OCI-LY1 (cell line): ENCODE data around the gene MAD1L1.

Experiments used
- H2AFZ ChIP-seq: fragments of 200-600 bp; sonication (generic), shearing (Covaris generic); 2 replicates; pipeline ENCODE4 v1.6.0; 2014; ENCODE audit warnings: antibody characterized with exemption, mild to moderate bottlenecking, low read length
- H3F3A ChIP-seq: fragments of 200-600 bp; sonication (generic), shearing (Covaris generic); 2 replicates; pipeline ENCODE4 v1.6.0; 2014; ENCODE audit warnings: mild to moderate bottlenecking, antibody characterized with exemption, low read length, moderate library complexity; ENCODE audit not compliant: insufficient read depth
- H3K27ac ChIP-seq: fragments of 200-600 bp; sonication (generic); 2 replicates; pipeline ENCODE4 v1.5.1; 2014; ENCODE audit warnings: low read length, mixed run types, mild to moderate bottlenecking, low read depth; ENCODE audit not compliant: poor library complexity, severe bottlenecking
- H3K27me3 ChIP-seq: fragments of 200-600 bp; sonication (generic); 2 replicates; pipeline ENCODE4 v1.6.0; 2014; ENCODE audit warnings: antibody characterized with exemption, mild to moderate bottlenecking, low read length, moderate library complexity; ENCODE audit not compliant: insufficient read depth
- H3K36me3 ChIP-seq: fragments of 200-600 bp; sonication (generic); 2 replicates; pipeline ENCODE4 v1.6.1; 2014; ENCODE audit warnings: mild to moderate bottlenecking, antibody characterized with exemption, low read length, moderate library complexity, mixed read lengths; ENCODE audit not compliant: insufficient read depth
- H3K4me1 ChIP-seq: fragments of 200-600 bp; sonication (generic); 2 replicates; pipeline ENCODE4 v1.5.1; 2014; ENCODE audit warnings: mild to moderate bottlenecking, low read length, moderate library complexity; ENCODE audit not compliant: insufficient read depth, severe bottlenecking
- H3K4me2 ChIP-seq: fragments of 200-600 bp; sonication (generic), shearing (Covaris generic); 2 replicates; pipeline ENCODE4 v1.6.1; 2014; ENCODE audit warnings: low read length
- H3K4me3 ChIP-seq: fragments of 200-600 bp; sonication (generic); 2 replicates; pipeline ENCODE4 v1.5.1; 2014; ENCODE audit warnings: low read length, low read depth, mild to moderate bottlenecking, mixed read lengths; ENCODE audit not compliant: poor library complexity, severe bottlenecking
- H3K79me2 ChIP-seq: fragments of 200-600 bp; shearing (Covaris generic); 2 replicates; pipeline ENCODE4 v1.6.1; 2016; ENCODE audit warnings: mixed run types, low read length, mixed read lengths; ENCODE audit not compliant: insufficient read depth
- H3K9ac ChIP-seq: fragments of 200-600 bp; sonication (generic), shearing (Covaris generic); 2 replicates; pipeline ENCODE4 v1.6.1; 2014; ENCODE audit warnings: mild to moderate bottlenecking, low read length, mixed read lengths
- H3K9me2 ChIP-seq: fragments of 200-600 bp; sonication (generic), shearing (Covaris generic); 2 replicates; pipeline ENCODE4 v1.6.1; 2014; ENCODE audit warnings: low read depth, mild to moderate bottlenecking, low read length, mixed read lengths
- H3K9me3 ChIP-seq: fragments of 200-600 bp; shearing (Covaris generic); 2 replicates; pipeline ENCODE4 v1.6.1; 2014; ENCODE audit warnings: low read length, mixed read lengths
- H4K20me1 ChIP-seq: fragments of 200-600 bp; sonication (generic), shearing (Covaris generic); 2 replicates; pipeline ENCODE4 v1.6.0; 2016; ENCODE audit warnings: mild to moderate bottlenecking, low read length; ENCODE audit not compliant: insufficient read depth
- EZH2 ChIP-seq: fragments of 200-600 bp; sonication (generic), shearing (Covaris generic); IDR thresholded peaks from 2 replicates; pipeline ENCODE4 v1.8.0; 2017; ENCODE audit warnings: borderline replicate concordance, mixed run types, mild to moderate bottlenecking, antibody characterized with exemption, low read length, moderate library complexity, mixed read lengths
- TF ChIP-seq, protein P1 (sequence below): fragments of 200-600 bp; sonication (generic), shearing (Covaris generic); IDR thresholded peaks from 2 replicates; pipeline ENCODE4 v1.5.1; 2017; ENCODE audit warnings: mild to moderate bottlenecking, antibody characterized with exemption, low read length, moderate library complexity, mixed read lengths

Gene MAD1L1

DNA sequence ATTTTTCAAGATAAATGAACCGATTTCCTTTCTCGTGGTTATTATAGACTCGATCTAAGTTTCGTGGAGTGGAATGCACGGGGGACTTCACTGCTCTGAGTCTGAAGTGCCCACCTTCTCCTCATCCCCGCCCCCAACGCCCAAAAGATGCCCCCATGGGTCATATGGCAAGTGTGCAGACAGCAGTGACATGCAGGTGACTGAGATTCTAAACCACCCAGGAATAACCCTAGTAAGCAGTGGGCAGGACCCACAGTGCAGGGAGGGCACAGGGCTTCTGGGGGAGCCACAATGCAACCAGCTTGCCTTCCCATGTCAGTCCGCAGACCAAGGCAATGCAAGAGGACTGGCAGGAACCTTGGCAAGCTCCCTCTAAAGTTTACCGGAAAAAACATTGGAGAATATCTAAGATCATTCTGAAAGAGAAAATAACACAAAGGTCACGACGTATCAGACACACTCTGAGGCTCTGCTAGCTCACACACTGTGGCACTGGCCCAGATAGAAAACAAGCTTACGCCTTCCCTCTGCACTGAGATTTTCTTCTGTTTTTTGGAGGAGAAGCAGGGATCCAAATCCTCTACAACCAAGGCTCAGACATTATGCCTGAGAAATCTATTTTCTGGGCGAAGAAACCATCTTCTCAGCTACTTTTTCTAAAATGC is 239.6 kb downstream of the MAD1L1 start:
- H4K20me1 ChIP-seq: no peaks in the 10 kb centered on the region
- H3K27ac ChIP-seq: peak overlapping the region; percentile 17
- H3K9me3 ChIP-seq: no peaks in the 10 kb centered on the region
- no peaks in the 10 kb centered on the region for H3K9me2 ChIP-seq
- H3K79me2 ChIP-seq: no peaks in the 10 kb centered on the region
- no peak overlapping the region for H3K4me2 ChIP-seq
- H2AFZ ChIP-seq: no peak overlapping the region
- no peaks in the 10 kb centered on the region; the same call in 1 of the 2 replicates for H3K36me3 ChIP-seq
- no peaks in the 10 kb centered on the region for H3K27me3 ChIP-seq
- no peak overlapping the region for H3K9ac ChIP-seq
- H3F3A ChIP-seq: no peaks in the 10 kb centered on the region
- peaks cover 26% of the 10 kb centered on the region for H3K4me1 ChIP-seq
- TF ChIP-seq, protein P1, sequence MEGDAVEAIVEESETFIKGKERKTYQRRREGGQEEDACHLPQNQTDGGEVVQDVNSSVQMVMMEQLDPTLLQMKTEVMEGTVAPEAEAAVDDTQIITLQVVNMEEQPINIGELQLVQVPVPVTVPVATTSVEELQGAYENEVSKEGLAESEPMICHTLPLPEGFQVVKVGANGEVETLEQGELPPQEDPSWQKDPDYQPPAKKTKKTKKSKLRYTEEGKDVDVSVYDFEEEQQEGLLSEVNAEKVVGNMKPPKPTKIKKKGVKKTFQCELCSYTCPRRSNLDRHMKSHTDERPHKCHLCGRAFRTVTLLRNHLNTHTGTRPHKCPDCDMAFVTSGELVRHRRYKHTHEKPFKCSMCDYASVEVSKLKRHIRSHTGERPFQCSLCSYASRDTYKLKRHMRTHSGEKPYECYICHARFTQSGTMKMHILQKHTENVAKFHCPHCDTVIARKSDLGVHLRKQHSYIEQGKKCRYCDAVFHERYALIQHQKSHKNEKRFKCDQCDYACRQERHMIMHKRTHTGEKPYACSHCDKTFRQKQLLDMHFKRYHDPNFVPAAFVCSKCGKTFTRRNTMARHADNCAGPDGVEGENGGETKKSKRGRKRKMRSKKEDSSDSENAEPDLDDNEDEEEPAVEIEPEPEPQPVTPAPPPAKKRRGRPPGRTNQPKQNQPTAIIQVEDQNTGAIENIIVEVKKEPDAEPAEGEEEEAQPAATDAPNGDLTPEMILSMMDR: no peak
- TF ChIP-seq EZH2: no peak
- H3K4me3 ChIP-seq: no peak overlapping the region

DNA sequence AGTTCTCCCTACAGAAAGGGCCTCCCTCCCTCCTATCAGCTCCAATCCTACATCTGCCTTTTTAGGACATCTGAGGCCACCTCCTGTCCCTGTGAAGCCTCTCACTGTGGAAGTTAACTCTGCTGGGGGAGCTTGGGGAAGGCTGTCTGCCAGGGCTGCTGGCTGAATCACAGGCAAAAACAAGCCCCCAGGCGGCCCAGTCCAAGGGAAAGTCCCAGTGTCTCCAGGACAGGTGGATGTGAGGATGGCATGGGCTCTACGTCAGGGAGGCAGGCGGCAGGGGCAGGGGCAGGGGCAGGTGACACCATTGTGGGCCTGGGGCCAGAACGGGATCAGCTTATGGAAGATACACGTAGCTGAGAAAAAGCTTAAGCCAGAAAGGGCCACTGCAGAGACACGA is 240.2 kb downstream of the MAD1L1 start:
- Histone ChIP-seq H3K9me2 (no peaks in the 10 kb centered on the region), H3K27ac (peak overlapping the region; percentile 52), H4K20me1 (no peaks in the 10 kb centered on the region), H3K79me2 (no peaks in the 10 kb centered on the region), H3K4me3 (no peak overlapping the region), H3K27me3 (no peaks in the 10 kb centered on the region), H3K4me1 (peaks cover 26% of the 10 kb centered on the region), H2AFZ (no peak overlapping the region), H3K9me3 (no peaks in the 10 kb centered on the region), H3K4me2 (no peak overlapping the region), H3K36me3 (no peaks in the 10 kb centered on the region; the same call in 1 of the 2 replicates), H3K9ac (peak overlapping the region; percentile 12; the same call in 1 of the 2 replicates), H3F3A (no peaks in the 10 kb centered on the region)
- no peak for TF ChIP-seq EZH2
- TF ChIP-seq, protein P1: no peak

DNA sequence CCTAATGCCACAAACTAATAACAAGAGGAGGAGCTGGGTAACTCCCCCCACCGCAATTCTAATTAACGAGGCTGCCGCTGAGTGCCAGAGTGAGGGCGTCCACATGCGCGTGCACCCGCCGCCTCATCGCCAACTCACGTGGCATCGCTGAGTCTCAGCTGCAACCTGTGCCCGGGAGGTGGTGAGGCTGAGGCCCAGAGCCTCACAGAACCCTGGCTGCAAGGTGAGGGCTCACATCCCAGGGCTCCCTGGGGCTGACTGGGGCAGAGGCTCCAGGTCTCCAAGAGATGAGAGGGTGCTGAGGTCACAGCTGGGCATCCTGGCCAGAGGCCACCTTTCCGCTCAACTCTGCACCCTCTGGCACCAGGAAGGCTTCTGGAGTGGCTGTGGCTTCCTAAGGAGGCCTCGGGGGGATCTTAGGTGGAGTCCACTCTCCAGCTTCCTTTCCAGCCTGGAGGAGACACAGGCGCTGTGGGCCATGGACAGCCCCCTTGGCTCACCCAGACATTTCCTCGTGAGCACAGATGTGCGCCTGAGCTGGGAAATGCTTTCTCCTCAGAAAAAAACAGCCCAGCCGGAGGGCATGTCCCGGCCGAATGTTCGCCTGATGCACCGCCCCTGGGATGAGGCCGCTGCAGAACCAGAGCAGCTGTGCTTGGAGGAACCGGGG is 242.6 kb downstream of the MAD1L1 start:
- Histone ChIP-seq H3K4me2 (no peak overlapping the region), H3K36me3 (peaks cover 1% of the 10 kb centered on the region; the same call in 1 of the 2 replicates), H3K79me2 (no peaks in the 10 kb centered on the region), H3K9me2 (no peaks in the 10 kb centered on the region), H3K27me3 (no peaks in the 10 kb centered on the region), H3K4me3 (no peak overlapping the region), H2AFZ (no peak overlapping the region), H3K9ac (no peak overlapping the region), H4K20me1 (no peaks in the 10 kb centered on the region), H3K27ac (no peak overlapping the region), H3F3A (no peaks in the 10 kb centered on the region), H3K4me1 (peaks cover 26% of the 10 kb centered on the region), H3K9me3 (no peaks in the 10 kb centered on the region)
- no peak for TF ChIP-seq EZH2
- TF ChIP-seq, protein P1: no peak
